ENCODE data around the gene RAB24. TPM values are rescaled to one million over a fixed set of nuclear protein-coding genes. Genes with fewer than 3 reads are reported as not detected.

The RAB24 gene
- polyA plus RNA-seq, 1 donor (not counting 4 experiments of a cell fraction or from before 2014, with no cell fraction given): 22.4 TPM

GRCh38 chr5:177276886-177277285, 26.6 kb downstream of the RAB24 start:
- Histone ChIP-seq H3K27me3 (ENCODE audit: control insufficient read depth, extremely low read depth, insufficient read depth, low read length) (no peaks in the 10 kb centered on the region), H3K4me1 (ENCODE audit: control insufficient read depth, extremely low read depth, insufficient read depth, low read length) (no peaks in the 10 kb centered on the region), H3K4me2 (ENCODE audit: control insufficient read depth, extremely low read depth, insufficient read depth, low read depth, low read length) (no peak overlapping the region), H3K79me2 (ENCODE audit: control insufficient read depth, insufficient read depth, low read length) (no peaks in the 10 kb centered on the region), H3K36me3 (ENCODE audit: control insufficient read depth in 2 of 2, extremely low read depth in 1 of 2, insufficient read depth in 2 of 2, low read length in 2 of 2) (peaks cover 11 to 17% of the 10 kb centered on the region in 2 experiments), H3K9me1 (ENCODE audit: control insufficient read depth, extremely low read depth, insufficient read depth, low read length) (peaks cover 2% of the 10 kb centered on the region), H4K20me1 (ENCODE audit: control insufficient read depth, extremely low read depth, insufficient read depth, low read length) (no peaks in the 10 kb centered on the region), H3K9ac (ENCODE audit: control insufficient read depth, extremely low read depth, insufficient read depth, low read length) (no peak overlapping the region), H2AFZ (ENCODE audit: control insufficient read depth, low read length) (no peak overlapping the region), H3K27ac (ENCODE audit: control insufficient read depth, insufficient read depth, low read length) (no peak overlapping the region), H3K9me3 (ENCODE audit: control insufficient read depth, low read depth, low read length) (no peaks in the 10 kb centered on the region), H3K4me3 (ENCODE audit: control insufficient read depth in 2 of 3, extremely low read depth in 1 of 3, insufficient read depth in 2 of 3, low read depth in 1 of 3, low read length in 3 of 3) (no peak overlapping the region)
- dilution Hi-C loops (cut with MboI; ENCODE audit: extremely low pct_ligation_motif_present, low sequenced_read_pairs): no loop called here
- DNase-seq (ENCODE audit: low read depth, low spot score) (no peak), FAIRE-seq (no peak)
- TF ChIP-seq CTCF (optimal IDR thresholded peaks at IDR 0.05 in 1 of 3, IDR thresholded peaks at IDR 0.05 in 1 of 3, conservative IDR thresholded peaks at IDR 0.05 in 1 of 3; ENCODE audit: extremely low read depth in 1 of 3, insufficient read depth in 2 of 3, low read length in 3 of 3) (no peak), EZH2 (IDR thresholded peaks at IDR 0.05; ENCODE audit: low read length) (no peak)

GRCh38 chr5:177275883-177276282, 27.6 kb downstream of the RAB24 start:
- no peak for FAIRE-seq
- Histone ChIP-seq H3K9me1 (ENCODE audit: control insufficient read depth, extremely low read depth, insufficient read depth, low read length) (peaks cover 2% of the 10 kb centered on the region), H3K9me3 (ENCODE audit: control insufficient read depth, low read depth, low read length) (no peaks in the 10 kb centered on the region), H3K4me2 (ENCODE audit: control insufficient read depth, extremely low read depth, insufficient read depth, low read depth, low read length) (no peak overlapping the region), H3K36me3 (ENCODE audit: control insufficient read depth in 2 of 2, extremely low read depth in 1 of 2, insufficient read depth in 2 of 2, low read length in 2 of 2) (peaks cover 9 to 16% of the 10 kb centered on the region in 2 experiments), H4K20me1 (ENCODE audit: control insufficient read depth, extremely low read depth, insufficient read depth, low read length) (no peaks in the 10 kb centered on the region), H3K27me3 (ENCODE audit: control insufficient read depth, extremely low read depth, insufficient read depth, low read length) (no peaks in the 10 kb centered on the region), H3K9ac (ENCODE audit: control insufficient read depth, extremely low read depth, insufficient read depth, low read length) (no peak overlapping the region), H3K79me2 (ENCODE audit: control insufficient read depth, insufficient read depth, low read length) (no peaks in the 10 kb centered on the region), H3K4me1 (ENCODE audit: control insufficient read depth, extremely low read depth, insufficient read depth, low read length) (peaks cover 4% of the 10 kb centered on the region), H3K4me3 (ENCODE audit: control insufficient read depth in 2 of 3, extremely low read depth in 1 of 3, insufficient read depth in 2 of 3, low read depth in 1 of 3, low read length in 3 of 3) (no peak overlapping the region), H2AFZ (ENCODE audit: control insufficient read depth, low read length) (no peak overlapping the region), H3K27ac (ENCODE audit: control insufficient read depth, insufficient read depth, low read length) (no peak overlapping the region)
- no peak for TF ChIP-seq CTCF (optimal IDR thresholded peaks at IDR 0.05 in 1 of 3, IDR thresholded peaks at IDR 0.05 in 1 of 3, conservative IDR thresholded peaks at IDR 0.05 in 1 of 3; ENCODE audit: extremely low read depth in 1 of 3, insufficient read depth in 2 of 3, low read length in 3 of 3)
- TF ChIP-seq EZH2 (IDR thresholded peaks at IDR 0.05; ENCODE audit: low read length): no peak
- no peak for DNase-seq (ENCODE audit: low read depth, low spot score)
- dilution Hi-C loops (cut with MboI; ENCODE audit: extremely low pct_ligation_motif_present, low sequenced_read_pairs): no loop called here
